HuH-7.5 (cell line): Measurements from ENCODE around the gene CCDC197.

ENCODE experiments used
- DNase-seq: peaks from one replicate; pipeline ENCODE4 v3.0.0; 2011; ENCODE audit warnings: low spot score

Gene CCDC197

GRCh38 chr14:94026173-94026888 lies 29.2 kb downstream of the CCDC197 start, which contains the start of gene OTUB2:
TSS of gene OTUB2 (plus strand) at chr14:94026340. CDS start at chr14:94026538, 198 bp downstream.
- DNase-seq: peak; percentile 98

- DNase-seq: no peak
Observed at GRCh38 chr14:94026889-94027469, 29.9 kb downstream of the CCDC197 start.

DNA sequence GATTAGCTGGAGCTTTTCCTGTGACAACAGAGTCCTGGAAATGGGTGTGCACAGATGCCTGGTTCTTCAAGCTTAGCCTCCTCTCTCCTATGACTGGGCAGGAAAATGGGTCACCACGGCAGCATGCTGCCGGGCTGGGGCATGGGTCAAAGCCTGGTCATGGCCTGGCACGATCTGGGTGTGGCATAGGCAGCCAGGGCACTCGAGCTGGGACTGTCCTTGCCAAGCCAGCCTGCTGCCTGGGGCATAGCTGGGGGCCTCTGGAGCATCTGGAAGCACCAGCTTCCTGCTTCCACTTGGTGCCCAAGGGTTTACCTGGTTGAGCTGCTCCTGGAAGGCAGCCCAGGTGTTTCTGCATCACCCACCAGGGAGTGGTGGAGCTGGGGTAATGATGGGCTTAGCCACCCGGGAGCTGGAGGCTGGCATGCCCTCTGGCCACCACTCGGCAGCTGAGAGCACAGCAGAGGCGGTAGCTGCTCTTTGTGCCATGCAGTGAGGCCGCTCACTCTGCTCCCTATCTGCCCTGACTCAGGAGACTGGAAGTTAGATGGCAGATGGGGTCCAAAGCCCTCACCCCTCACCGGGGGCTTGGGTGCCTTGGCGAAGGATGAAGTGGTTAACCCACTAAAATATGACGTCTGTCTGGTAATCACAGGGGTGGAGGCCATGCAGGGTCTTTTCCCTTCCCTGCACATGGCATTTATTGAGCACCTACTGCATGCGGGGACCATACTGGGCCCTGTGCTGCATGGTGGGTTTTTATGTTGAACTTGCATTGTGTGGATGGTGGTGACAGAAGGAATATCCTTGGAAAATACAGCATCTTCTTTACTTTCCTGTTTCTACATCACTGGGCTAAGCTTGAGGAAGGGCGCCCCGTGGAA lies 30.7 kb downstream of the CCDC197 start:
- DNase-seq: no peak

DNA sequence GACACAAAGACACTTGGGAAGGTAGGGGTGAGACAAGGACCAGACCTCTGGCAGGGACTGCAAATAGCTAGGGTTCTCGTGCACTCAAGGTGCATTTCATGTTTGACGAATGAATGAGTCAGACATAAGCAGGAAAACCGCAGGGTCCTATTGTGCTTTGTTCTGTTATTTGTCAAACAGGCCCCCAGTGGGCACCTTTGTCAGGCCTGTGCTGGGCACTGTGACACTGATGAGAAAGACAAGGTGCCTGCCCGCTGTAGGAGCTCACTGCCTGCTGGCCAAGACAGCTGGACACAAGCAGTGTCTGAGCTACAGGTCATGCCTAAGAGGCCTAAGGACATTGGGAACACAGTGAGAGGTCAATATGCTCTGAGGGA lies 31.3 kb downstream of the CCDC197 start:
- DNase-seq: no peak

DNA sequence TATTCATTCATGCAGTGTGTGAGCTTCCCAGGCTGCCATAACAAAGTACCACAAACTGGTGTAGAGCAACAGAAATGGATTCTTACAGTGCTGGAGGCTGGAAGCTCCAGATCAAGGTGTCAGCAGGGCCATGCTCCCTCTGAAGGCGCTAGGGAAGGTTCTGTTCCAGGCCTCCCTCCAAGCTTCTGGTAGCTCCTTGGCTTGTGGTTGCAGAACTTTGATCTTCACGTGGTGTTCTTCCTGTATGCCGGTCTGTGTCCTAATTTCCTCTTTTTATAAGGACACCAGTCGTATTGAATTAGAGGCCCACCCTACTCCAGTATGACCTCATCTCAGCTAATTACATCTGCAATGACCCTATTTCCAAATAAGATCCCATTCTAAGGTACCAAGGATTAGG lies 32.2 kb downstream of the CCDC197 start:
- DNase-seq: no peak

- no peak for DNase-seq
Observed at GRCh38 chr14:94029671-94030203, 32.6 kb downstream of the CCDC197 start.

- DNase-seq: no peak
Observed at GRCh38 chr14:94030571-94030970, 33.5 kb downstream of the CCDC197 start.

DNA sequence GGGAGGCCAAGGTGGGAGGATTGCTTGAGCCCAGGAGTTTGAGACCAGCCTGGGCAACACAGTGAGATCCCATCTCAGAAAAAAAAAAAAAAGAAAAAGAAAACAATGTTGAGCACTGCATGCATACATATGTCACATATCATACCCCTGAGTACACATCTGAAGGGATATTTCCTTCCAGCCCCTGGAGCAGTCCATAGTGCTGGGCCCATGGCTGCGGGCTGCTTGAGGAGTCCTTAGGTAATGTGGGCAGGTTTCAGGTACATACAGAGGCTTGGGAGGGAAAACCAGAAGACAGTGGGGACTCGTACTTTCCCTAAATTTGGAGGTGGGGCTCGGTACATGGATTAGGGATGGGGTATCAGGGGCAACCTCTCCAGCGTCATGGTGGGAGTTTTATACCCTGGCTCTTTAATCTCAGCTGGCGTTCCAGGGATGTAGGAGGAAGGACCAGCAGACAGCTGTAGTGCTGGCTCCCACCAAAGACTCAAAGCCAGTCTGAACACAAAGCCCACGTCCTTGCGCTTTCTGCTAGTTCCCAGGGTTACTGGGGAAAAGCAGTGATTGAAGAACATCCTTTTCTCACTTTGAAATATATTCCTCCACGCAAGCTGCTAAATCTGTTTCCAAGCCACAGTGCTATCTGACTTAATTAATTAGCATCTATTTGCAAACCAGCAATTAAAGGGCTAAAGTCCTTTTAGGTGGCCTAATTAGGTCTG lies 34.2 kb downstream of the CCDC197 start:
- DNase-seq: no peak

DNA sequence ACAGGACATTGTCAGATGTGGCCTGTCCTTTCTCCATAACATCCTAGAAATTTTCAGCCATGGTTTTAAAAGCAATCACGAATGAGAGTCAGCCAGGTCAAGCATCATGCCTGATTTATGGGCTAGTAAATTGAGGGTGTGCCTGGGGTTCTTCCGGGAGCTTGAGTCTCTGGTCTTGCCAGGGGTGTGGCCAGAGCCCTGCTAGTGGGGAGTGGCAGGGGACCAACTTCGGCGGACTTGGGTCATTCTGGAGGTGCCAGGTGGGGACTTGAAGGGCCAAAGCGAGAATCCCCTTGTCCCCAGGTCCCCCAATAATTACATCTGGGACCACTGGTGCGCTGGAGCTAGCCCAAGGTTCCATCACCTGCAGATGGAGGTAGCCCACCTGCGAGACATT lies 34.8 kb downstream of the CCDC197 start:
- no peak for DNase-seq

DNA sequence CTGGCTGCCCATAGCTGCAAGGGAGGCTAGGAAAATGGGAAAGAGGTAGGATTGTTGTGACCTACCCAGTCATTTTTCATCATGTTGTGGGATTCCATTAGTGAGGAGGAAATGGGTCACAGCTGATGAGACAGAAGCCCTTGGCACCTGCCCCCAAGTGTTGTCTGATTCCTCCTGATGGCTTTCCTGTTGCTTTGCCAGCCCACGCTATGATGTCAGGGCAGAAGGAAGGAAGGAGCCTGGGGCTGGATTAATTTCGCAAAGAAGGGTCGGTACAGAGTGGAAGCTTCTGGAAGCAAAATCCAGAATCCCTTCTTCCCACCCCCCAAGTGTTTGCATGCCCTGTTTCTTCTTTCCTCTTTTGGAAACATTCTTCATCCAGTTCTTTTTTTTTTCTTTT lies 37.8 kb downstream of the CCDC197 start:
- no peak for DNase-seq

GRCh38 chr14:94036313-94037167 lies 39.4 kb downstream of the CCDC197 start:
- DNase-seq: peak; percentile 80

GRCh38 chr14:94037954-94038353 lies 40.9 kb downstream of the CCDC197 start:
- no peak for DNase-seq

- no peak for DNase-seq
Observed at GRCh38 chr14:94038510-94038909, 41.4 kb downstream of the CCDC197 start.

- DNase-seq: no peak
Observed at GRCh38 chr14:94038921-94039629, 42.0 kb downstream of the CCDC197 start.

GRCh38 chr14:94040247-94040646 lies 43.1 kb downstream of the CCDC197 start:
- DNase-seq: no peak

GRCh38 chr14:94040796-94041195 lies 43.7 kb downstream of the CCDC197 start:
- no peak for DNase-seq

- DNase-seq: no peak
Observed at GRCh38 chr14:94041551-94042346, 44.6 kb downstream of the CCDC197 start.

GRCh38 chr14:94042433-94043091 lies 45.5 kb downstream of the CCDC197 start:
- DNase-seq: no peak
